Vagina (tissue), 2 donors: ENCODE measurements around the gene TIMM8B. TPM values are rescaled to one million over a fixed set of nuclear protein-coding genes. Genes with fewer than 3 reads are reported as not detected.
"Not testable (repeated sequence)": the region's sequence is repeated elsewhere in the genome, so short reads cannot be mapped to it uniquely, and the experiment has no call there.

Source experiments
- DNase-seq, 2 donors: peaks; one replicate each; pipeline ENCODE4 v3.0.0-alpha.2; 2017; ENCODE audit errors: extremely low spot score in 2 of 2
- H3K27ac ChIP-seq: fragments of 200-600 bp; sonication (generic); one replicate; pipeline ENCODE4 v1.5.1; 2019
- H3K27me3 ChIP-seq: fragments of 200-600 bp; sonication (generic); one replicate; pipeline ENCODE4 v1.5.1; 2019
- H3K36me3 ChIP-seq, 2 donors: fragments of 200-600 bp; sonication (generic); one replicate each; pipeline ENCODE4 v1.5.1; 2017 to 2019
- H3K4me1 ChIP-seq: fragments of 200-600 bp; sonication (generic); one replicate; pipeline ENCODE4 v1.5.1; 2019
- H3K4me3 ChIP-seq, 2 donors: fragments of 200-600 bp; sonication (generic); 1 replicate in 1 of 2; 2 replicates in 1 of 2; pipeline ENCODE4 v1.5.1; 2016 to 2019
- H3K9me3 ChIP-seq: fragments of 200-600 bp; sonication (generic); one replicate; pipeline ENCODE4 v1.5.1; 2019
- CTCF ChIP-seq, 3 experiments: fragments of 450-650 bp in 2 of 3; fragments of 200-600 bp in 1 of 3; sonication (generic) in 1 of 3; IDR thresholded peaks; one replicate each; pipeline ENCODE4 v1.5.1; 2017 to 2019; ENCODE audit warnings: antibody characterized with exemption in 3 of 3, mild to moderate bottlenecking in 2 of 3, moderate library complexity in 2 of 3
- POLR2A ChIP-seq, 2 donors: fragments of 450-650 bp; IDR thresholded peaks; one replicate each; pipeline ENCODE4 v1.6.1; 2017; ENCODE audit warnings: antibody characterized with exemption in 2 of 2, mild to moderate bottlenecking in 2 of 2, moderate library complexity in 2 of 2
- POLR2AphosphoS5 ChIP-seq, 2 donors: sonication (generic); formaldehyde crosslinking; IDR thresholded peaks; one replicate each; pipeline ENCODE4 v1.9.0; 2017; ENCODE audit warnings: antibody characterized with exemption in 2 of 2, mild to moderate bottlenecking in 2 of 2, low read depth in 1 of 2; ENCODE audit not compliant: insufficient read depth in 1 of 2
- intact Hi-C: fragments of 100-400 bp; cut with DNase I; formaldehyde crosslinking; loops from one replicate; pipeline ENCODE4 v1.15.1; 2023
- total RNA-seq: library from RNA; depleted of rRNA; stranded (reverse); fragments of >200 nt; gene quantifications from one replicate; pipeline ENCODE4 v1.2.3, GENCODE V29; 2016

The TIMM8B gene
- total RNA-seq, 1 donor from 2014 or later, result 43.0 TPM

DNA sequence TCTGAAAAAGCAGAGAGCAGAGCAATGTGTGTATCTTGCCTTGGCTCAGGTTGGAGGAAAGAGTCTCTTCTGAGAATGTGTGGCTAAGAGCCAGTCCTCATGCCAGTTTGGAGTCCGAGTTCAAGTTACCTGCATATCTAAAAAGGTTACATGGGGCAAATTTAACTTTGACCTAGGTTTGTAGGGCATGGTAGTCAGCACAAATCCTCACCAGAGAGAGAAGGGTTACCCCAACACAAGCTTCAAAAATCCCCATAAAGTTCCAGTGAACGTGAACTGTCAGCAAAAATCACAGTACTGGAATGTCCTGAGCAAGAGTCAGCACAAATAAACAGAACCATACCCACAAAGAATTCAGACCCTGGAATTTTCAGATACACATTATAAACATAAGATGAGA lies 13.9 kb upstream of the TIMM8B start:
- Histone ChIP-seq H3K27ac (no peak overlapping the region), H3K27me3 (no peaks in the 10 kb centered on the region), H3K4me1 (no peaks in the 10 kb centered on the region), H3K36me3 (peaks cover 0 to 16% of the 10 kb centered on the region in 2 donors), H3K4me3 (no peak overlapping the region), H3K9me3 (no peaks in the 10 kb centered on the region)
- TF ChIP-seq POLR2AphosphoS5 (IDR thresholded peaks at IDR 0.05; ENCODE audit: insufficient read depth in 1 of 2, low read depth in 1 of 2), result no peak
- TF ChIP-seq CTCF (IDR thresholded peaks at IDR 0.05), result no peak
- TF ChIP-seq POLR2A (IDR thresholded peaks at IDR 0.05), result no peak
- no peak for DNase-seq
- intact Hi-C loops, result no loop called here

DNA sequence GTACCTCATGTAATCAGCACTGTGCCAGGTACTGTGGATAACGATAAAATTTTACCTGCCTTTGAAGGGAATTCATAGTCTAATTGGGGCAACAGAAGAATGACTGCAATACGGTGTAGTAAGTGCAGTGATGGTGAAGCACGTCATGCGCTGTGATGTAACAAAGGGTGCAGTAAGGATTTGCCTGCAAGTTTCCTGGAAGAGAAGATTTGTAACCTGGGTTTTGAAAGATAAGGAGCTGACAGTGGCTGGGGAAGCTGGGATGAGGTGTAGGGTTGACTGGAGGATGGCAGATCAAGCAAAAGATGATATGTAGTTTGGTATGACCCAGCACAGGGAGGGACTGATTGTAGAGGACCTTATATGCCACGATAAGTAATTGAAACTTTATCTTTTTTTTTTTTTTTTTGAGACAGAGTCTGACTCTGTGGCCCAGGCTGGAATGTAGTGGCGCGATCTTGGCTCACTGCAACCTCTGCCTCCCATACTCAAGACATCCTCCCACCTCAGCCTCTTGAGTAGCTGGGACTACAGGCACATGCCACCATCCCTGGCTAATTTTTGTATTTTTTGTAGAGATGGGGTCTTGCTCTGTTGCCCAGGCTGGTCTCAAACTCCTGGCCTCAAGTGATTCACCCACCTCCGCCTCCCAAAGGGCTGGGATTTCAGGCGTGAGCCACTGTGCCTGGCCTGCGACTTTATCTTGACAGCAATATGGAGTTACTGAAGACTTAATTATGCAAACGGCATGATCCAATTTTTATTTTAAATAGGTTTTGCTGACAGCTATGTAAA lies 11.4 kb upstream of the TIMM8B start:
- no peak for DNase-seq
- Histone ChIP-seq H3K27me3 (no peaks in the 10 kb centered on the region), H3K27ac (no peak overlapping the region), H3K4me3 (no peak overlapping the region), H3K4me1 (no peaks in the 10 kb centered on the region), H3K9me3 (no peaks in the 10 kb centered on the region), H3K36me3 (peaks cover 0 to 39% of the 10 kb centered on the region in 2 donors)
- intact Hi-C loops, result no loop called here
- no peak for TF ChIP-seq POLR2AphosphoS5 (IDR thresholded peaks at IDR 0.05; ENCODE audit: insufficient read depth in 1 of 2, low read depth in 1 of 2)
- no peak for TF ChIP-seq POLR2A (IDR thresholded peaks at IDR 0.05)
- TF ChIP-seq CTCF (IDR thresholded peaks at IDR 0.05), result no peak

DNA sequence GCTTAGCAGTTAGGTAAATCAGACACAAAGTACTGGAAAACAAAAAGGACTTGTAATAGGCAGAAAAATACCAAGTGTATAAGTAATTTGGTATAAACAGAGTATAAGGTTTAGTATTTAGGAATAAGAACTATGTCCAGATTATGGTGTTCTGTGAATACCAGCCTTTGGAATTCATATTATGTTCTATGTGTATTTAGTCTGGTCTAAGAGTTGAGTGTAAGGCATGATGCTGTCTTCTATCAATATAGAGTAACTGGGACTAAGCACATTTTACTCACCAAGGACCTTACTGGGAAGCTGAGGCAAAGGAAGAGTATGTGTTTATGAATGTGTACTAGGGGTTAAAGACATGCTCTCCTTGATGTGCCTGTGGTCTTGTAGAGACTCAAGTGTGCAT lies 9.6 kb upstream of the TIMM8B start:
- TF ChIP-seq CTCF (IDR thresholded peaks at IDR 0.05), result no peak
- TF ChIP-seq POLR2AphosphoS5 (IDR thresholded peaks at IDR 0.05; ENCODE audit: insufficient read depth in 1 of 2, low read depth in 1 of 2), result no peak
- TF ChIP-seq POLR2A (IDR thresholded peaks at IDR 0.05), result no peak
- DNase-seq, result no peak
- peaks cover 0 to 56% of the 10 kb centered on the region in 2 donors for H3K36me3 ChIP-seq
- no peaks in the 10 kb centered on the region for H3K27me3 ChIP-seq
- H3K4me3 ChIP-seq, result no peak overlapping the region
- intact Hi-C loops, result no loop called here
- no peaks in the 10 kb centered on the region for H3K9me3 ChIP-seq
- H3K27ac ChIP-seq, result no peak overlapping the region
- H3K4me1 ChIP-seq, result no peaks in the 10 kb centered on the region

DNA sequence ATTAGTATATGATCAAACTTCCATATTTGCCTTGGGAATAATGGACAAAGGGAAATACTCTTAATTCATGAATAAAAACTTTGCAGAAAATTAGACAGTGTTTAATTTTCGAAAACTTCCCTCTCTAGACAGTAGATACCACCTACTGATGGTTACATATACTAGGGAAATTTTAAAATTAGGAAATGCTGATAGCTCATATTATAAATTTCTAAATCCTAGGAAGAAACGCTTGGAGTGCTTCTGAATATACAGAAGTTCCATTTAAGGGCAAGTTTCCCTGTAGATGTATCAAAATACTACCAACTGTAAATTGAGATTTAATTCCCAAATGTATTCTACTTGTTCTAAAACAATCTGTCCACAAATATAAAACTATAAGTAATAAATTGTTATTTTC lies 8.7 kb upstream of the TIMM8B start:
- H3K36me3 ChIP-seq, result peaks cover 0 to 65% of the 10 kb centered on the region in 2 donors

DNA sequence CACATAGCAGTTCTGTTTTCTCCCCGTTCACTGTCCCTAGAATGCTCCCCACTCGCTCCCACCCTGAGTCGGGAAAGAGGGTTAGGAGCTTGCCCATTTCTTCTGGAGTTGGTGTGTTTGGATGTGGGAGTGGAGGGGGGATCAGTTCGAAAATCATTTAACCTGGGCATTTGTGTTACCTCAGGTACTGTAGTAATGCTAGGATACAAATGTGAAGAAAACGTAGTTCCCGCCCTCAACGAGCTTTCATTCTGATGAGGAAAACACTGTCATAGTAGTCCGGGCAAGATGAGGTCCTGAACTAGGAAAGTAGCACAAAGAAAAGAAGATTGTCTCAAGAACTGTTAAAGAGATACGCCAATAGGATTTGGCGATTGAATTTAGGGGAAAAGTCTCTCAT lies 656 bp upstream of the TIMM8B start:
- Histone ChIP-seq H3K27ac (peak overlapping the region; percentile 77), H3K36me3 (peaks cover under 1 to 65% of the 10 kb centered on the region in 2 donors), H3K9me3 (no peaks in the 10 kb centered on the region), H3K4me1 (peaks cover 35% of the 10 kb centered on the region), H3K27me3 (no peaks in the 10 kb centered on the region), H3K4me3 (peak overlapping the region; percentile 64 to 83)
- intact Hi-C loops, result loop anchor here (5.0 kb wide), 1 partner anchor 210 kb away; the partner anchor contains the start of genes CFAP68 and FDXACB1
- TF ChIP-seq POLR2A (IDR thresholded peaks at IDR 0.05), result no peak
- TF ChIP-seq CTCF (IDR thresholded peaks at IDR 0.05), result no peak
- TF ChIP-seq POLR2AphosphoS5 (IDR thresholded peaks at IDR 0.05; ENCODE audit: insufficient read depth in 1 of 2, low read depth in 1 of 2), result no peak
- no peak for DNase-seq

More for the DNA sequence above, 8.7 kb upstream of the TIMM8B start:
- H3K27ac ChIP-seq, intact Hi-C loops, DNase-seq, H3K4me3 ChIP-seq, H3K9me3 ChIP-seq, H3K27me3 ChIP-seq, H3K4me1 ChIP-seq: not testable (repeated sequence)
